Measurements from ENCODE around the gene EXOC2. TPM values are rescaled to one million over a fixed set of nuclear protein-coding genes. Genes with fewer than 3 reads are reported as not detected.

Gene EXOC2
- polyA plus RNA-seq, 1 experiment, result 16.0 TPM

- no peak for DNase-seq (ENCODE audit: low read depth)
- H3K36me3 ChIP-seq (ENCODE audit: control insufficient read depth, insufficient read depth, low read length), result no peaks in the 10 kb centered on the region
- H3K27me3 ChIP-seq (ENCODE audit: control insufficient read depth, insufficient read depth, low read length), result no peaks in the 10 kb centered on the region
- H3K4me3 ChIP-seq (ENCODE audit: low read depth, low read length), result no peak overlapping the region
- ChIA-PET CTCF (no interaction called here), POLR2A (no interaction called here)
- TF ChIP-seq CTCF (IDR thresholded peaks at IDR 0.05; ENCODE audit: insufficient read depth, low read depth, low read length), result no peak
Observed at GRCh38 chr6:445571-446417, 247.1 kb downstream of the EXOC2 start.

GRCh38 chr6:444653-445275 is 248.2 kb downstream of the EXOC2 start:
- ChIA-PET POLR2A (no interaction called here), CTCF (no interaction called here)

GRCh38 chr6:443621-444159 is 249.2 kb downstream of the EXOC2 start:
- TF ChIP-seq CTCF (IDR thresholded peaks at IDR 0.05; ENCODE audit: insufficient read depth, low read depth, low read length), result no peak
- ChIA-PET CTCF (no interaction called here), POLR2A (no interaction called here)
- H3K4me3 ChIP-seq (ENCODE audit: low read depth, low read length), result no peak overlapping the region
- no peak for DNase-seq (ENCODE audit: low read depth)
- no peaks in the 10 kb centered on the region for H3K27me3 ChIP-seq (ENCODE audit: control insufficient read depth, insufficient read depth, low read length)
- H3K36me3 ChIP-seq (ENCODE audit: control insufficient read depth, insufficient read depth, low read length), result no peaks in the 10 kb centered on the region

More at GRCh38 chr6:444653-445275, 248.2 kb downstream of the EXOC2 start:
- no peak for DNase-seq (ENCODE audit: low read depth)
- TF ChIP-seq CTCF (IDR thresholded peaks at IDR 0.05; ENCODE audit: insufficient read depth, low read depth, low read length), result no peak
- Histone ChIP-seq H3K4me3 (ENCODE audit: low read depth, low read length) (no peak overlapping the region), H3K27me3 (ENCODE audit: control insufficient read depth, insufficient read depth, low read length) (no peaks in the 10 kb centered on the region), H3K36me3 (ENCODE audit: control insufficient read depth, insufficient read depth, low read length) (no peaks in the 10 kb centered on the region)

- ChIA-PET CTCF (no interaction called here), POLR2A (no interaction called here)
- Histone ChIP-seq H3K27me3 (ENCODE audit: control insufficient read depth, insufficient read depth, low read length) (no peaks in the 10 kb centered on the region), H3K4me3 (ENCODE audit: low read depth, low read length) (no peak overlapping the region), H3K36me3 (ENCODE audit: control insufficient read depth, insufficient read depth, low read length) (no peaks in the 10 kb centered on the region)
- TF ChIP-seq CTCF (IDR thresholded peaks at IDR 0.05; ENCODE audit: insufficient read depth, low read depth, low read length), result no peak
- no peak for DNase-seq (ENCODE audit: low read depth)
Observed at GRCh38 chr6:441126-441920, 251.6 kb downstream of the EXOC2 start.
